ENCODE results near the gene ALDOA. TPM values are rescaled to one million over a fixed set of nuclear protein-coding genes. Genes with fewer than 3 reads are reported as not detected.
A peak's percentile ranks its signal among the peaks of the same experiment; 100 is the strongest.

The ALDOA gene
- total RNA-seq, 1 donor from 2014 or later = 527 TPM

- no peaks in the 10 kb centered on the region for H3K36me3 ChIP-seq (ENCODE audit: control insufficient read depth, insufficient read depth, low read length)
- no peaks in the 10 kb centered on the region for H3K27me3 ChIP-seq (ENCODE audit: control insufficient read depth, insufficient read depth, low read length)
- DNase-seq (ENCODE audit: low read depth) (no peak), FAIRE-seq (no peak)
- TF ChIP-seq CTCF (IDR thresholded peaks at IDR 0.05; ENCODE audit: insufficient read depth, low read length, severe bottlenecking) = no peak
- H3K4me3 ChIP-seq (ENCODE audit: low read depth, low read length) = no peak overlapping the region
Measured at GRCh38 chr16:30054451-30054850, 11.1 kb upstream of the ALDOA start.

- no peak overlapping the region for H3K4me3 ChIP-seq (ENCODE audit: low read depth, low read length)
- peak; percentile 89 for TF ChIP-seq CTCF (IDR thresholded peaks at IDR 0.05; ENCODE audit: insufficient read depth, low read length, severe bottlenecking)
- H3K27me3 ChIP-seq (ENCODE audit: control insufficient read depth, insufficient read depth, low read length) = no peaks in the 10 kb centered on the region
- no peak for FAIRE-seq
- DNase-seq (ENCODE audit: low read depth) = peak; percentile 83
- no peaks in the 10 kb centered on the region for H3K36me3 ChIP-seq (ENCODE audit: control insufficient read depth, insufficient read depth, low read length)
Measured at GRCh38 chr16:30054959-30055553, 10.5 kb upstream of the ALDOA start.

GRCh38 chr16:30060346-30060745 lies 5.2 kb upstream of the ALDOA start:
- no peak for TF ChIP-seq CTCF (IDR thresholded peaks at IDR 0.05; ENCODE audit: insufficient read depth, low read length, severe bottlenecking)
- no peaks in the 10 kb centered on the region for H3K36me3 ChIP-seq (ENCODE audit: control insufficient read depth, insufficient read depth, low read length)
- FAIRE-seq = no peak

GRCh38 chr16:30060836-30061554 lies 4.6 kb upstream of the ALDOA start:
- FAIRE-seq (no peak), DNase-seq (ENCODE audit: low read depth) (no peak)
- Histone ChIP-seq H3K27me3 (ENCODE audit: control insufficient read depth, insufficient read depth, low read length) (no peaks in the 10 kb centered on the region), H3K36me3 (ENCODE audit: control insufficient read depth, insufficient read depth, low read length) (peaks cover 2% of the 10 kb centered on the region), H3K4me3 (ENCODE audit: low read depth, low read length) (no peak overlapping the region)
- no peak for TF ChIP-seq CTCF (IDR thresholded peaks at IDR 0.05; ENCODE audit: insufficient read depth, low read length, severe bottlenecking)

More at GRCh38 chr16:30060346-30060745, 5.2 kb upstream of the ALDOA start:
- Histone ChIP-seq H3K27me3 (ENCODE audit: control insufficient read depth, insufficient read depth, low read length) (no peaks in the 10 kb centered on the region), H3K4me3 (ENCODE audit: low read depth, low read length) (no peak overlapping the region)
- no peak for DNase-seq (ENCODE audit: low read depth)

GRCh38 chr16:30063278-30063892 lies 2.2 kb upstream of the ALDOA start:
- FAIRE-seq (no peak), DNase-seq (ENCODE audit: low read depth) (no peak)
- Histone ChIP-seq H3K36me3 (ENCODE audit: control insufficient read depth, insufficient read depth, low read length) (peaks cover 18% of the 10 kb centered on the region), H3K4me3 (ENCODE audit: low read depth, low read length) (peak overlapping the region; percentile 97), H3K27me3 (ENCODE audit: control insufficient read depth, insufficient read depth, low read length) (no peaks in the 10 kb centered on the region)
- no peak for TF ChIP-seq CTCF (IDR thresholded peaks at IDR 0.05; ENCODE audit: insufficient read depth, low read length, severe bottlenecking)
